DMS53 treated with DMSO at 0.1 percent for 48 hours (cell line): Measurements from ENCODE around the gene IGSF21.
"Not testable (repeated sequence)": the region's sequence is repeated elsewhere in the genome, so short reads cannot be mapped to it uniquely, and the experiment has no call there.

Experiments
- DNase-seq: peaks from one replicate; lab custom pipeline; 2025; ENCODE audit not compliant: unreplicated experiment; lab: John Stamatoyannopoulos, UW

The IGSF21 gene

GRCh38 chr1:18416126-18416525, 308.5 kb downstream of the IGSF21 start:
- not testable (repeated sequence) for DNase-seq

- DNase-seq: no peak
Observed at GRCh38 chr1:18417316-18418269, 310.0 kb downstream of the IGSF21 start.

GRCh38 chr1:18419113-18419844, 311.7 kb downstream of the IGSF21 start:
- no peak for DNase-seq

GRCh38 chr1:18419845-18420184, 312.2 kb downstream of the IGSF21 start:
- no peak for DNase-seq

GRCh38 chr1:18422076-18422777, 314.6 kb downstream of the IGSF21 start:
- no peak for DNase-seq

- DNase-seq: no peak
Observed at GRCh38 chr1:18422954-18423353, 315.4 kb downstream of the IGSF21 start.

- no peak for DNase-seq
Observed at GRCh38 chr1:18426580-18426979, 319.0 kb downstream of the IGSF21 start.
